Ishikawa (cell line): ENCODE results near the gene PM20D2.

Source experiments
- EGR1 ChIP-seq: IDR thresholded peaks from 2 replicates; pipeline ENCODE4 v1.6.1; 2012
- EP300 ChIP-seq: IDR thresholded peaks from 2 replicates; pipeline ENCODE4 v1.6.1; 2012; ENCODE audit warnings: borderline replicate concordance
- REST ChIP-seq: IDR thresholded peaks from 2 replicates; pipeline ENCODE4 v1.6.1; 2012; ENCODE audit warnings: low read depth, mild to moderate bottlenecking
- TAF1 ChIP-seq: IDR thresholded peaks from 2 replicates; pipeline ENCODE4 v1.6.1; 2012; ENCODE audit warnings: low read depth, mild to moderate bottlenecking
- TCF12 ChIP-seq: IDR thresholded peaks from 2 replicates; pipeline ENCODE4 v1.6.1; 2012; ENCODE audit warnings: low read depth
- TEAD4 ChIP-seq: IDR thresholded peaks from 2 replicates; pipeline ENCODE4 v1.6.1; 2012
- USF1 ChIP-seq: IDR thresholded peaks from 2 replicates; pipeline ENCODE4 v1.6.1; 2012
- YY1 ChIP-seq: IDR thresholded peaks from 2 replicates; pipeline ENCODE4 v1.6.1; 2012; ENCODE audit warnings: low read depth
- ZBTB7A ChIP-seq: IDR thresholded peaks from 2 replicates; pipeline ENCODE4 v1.6.1; 2012; ENCODE audit warnings: low read depth

GRCh38 chr6:89117211-89118108 lies 28.4 kb upstream of the PM20D2 start, which contains the start of gene SRSF12:
- no peak for TF ChIP-seq USF1
- no peak for TF ChIP-seq EGR1
- no peak for TF ChIP-seq TCF12
- TF ChIP-seq EP300 = no peak
- TF ChIP-seq ZBTB7A = peak; percentile 64; the same call in 1 of the 2 replicates
- no peak for TF ChIP-seq TAF1
- no peak for TF ChIP-seq REST
- TF ChIP-seq YY1 = peak; percentile 29; the same call in 1 of the 2 replicates
- no peak for TF ChIP-seq TEAD4
